Stimulated activated CD4-positive, alpha-beta T cell treated with anti-CD3 and anti-CD28 coated beads, Interleukin-1b, Interleukin-23, amount 100 ng/mL, for 24 hours (primary cell): ENCODE data around the gene NPHP1.
"Not testable (repeated sequence)": the region's sequence is repeated elsewhere in the genome, so short reads cannot be mapped to it uniquely, and the experiment has no call there.

Experiments
- DNase-seq, 4 experiments: peaks; one replicate each; pipeline ENCODE4 v3.0.0-alpha.2; 2020; ENCODE audit warnings: low read depth in 4 of 4, low spot score in 1 of 4

NPHP1 gene

DNA sequence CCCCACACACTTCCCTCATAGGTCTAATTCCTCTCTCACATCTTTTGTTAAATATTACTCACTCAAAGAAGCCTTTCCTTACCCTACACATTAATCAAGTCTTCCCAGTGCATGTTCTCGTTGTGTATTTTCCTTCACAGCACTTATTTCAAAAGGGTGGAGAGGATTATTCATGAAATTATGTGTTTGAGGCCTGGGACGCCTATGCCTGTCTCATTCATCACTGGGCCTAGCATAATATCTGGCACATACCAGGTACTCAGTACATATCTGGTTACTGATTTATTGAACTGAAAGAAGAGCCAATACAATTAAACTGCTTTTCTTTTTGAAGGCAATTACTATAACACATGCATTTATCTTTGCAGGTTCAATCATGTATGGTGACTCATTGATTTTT is 74.1 kb downstream of the NPHP1 start:
- no peak for DNase-seq

- no peak for DNase-seq
Measured at GRCh38 chr2:110126906-110127305, 77.9 kb downstream of the NPHP1 start.

GRCh38 chr2:110126086-110126773 is 78.6 kb downstream of the NPHP1 start:
- no peak for DNase-seq

DNA sequence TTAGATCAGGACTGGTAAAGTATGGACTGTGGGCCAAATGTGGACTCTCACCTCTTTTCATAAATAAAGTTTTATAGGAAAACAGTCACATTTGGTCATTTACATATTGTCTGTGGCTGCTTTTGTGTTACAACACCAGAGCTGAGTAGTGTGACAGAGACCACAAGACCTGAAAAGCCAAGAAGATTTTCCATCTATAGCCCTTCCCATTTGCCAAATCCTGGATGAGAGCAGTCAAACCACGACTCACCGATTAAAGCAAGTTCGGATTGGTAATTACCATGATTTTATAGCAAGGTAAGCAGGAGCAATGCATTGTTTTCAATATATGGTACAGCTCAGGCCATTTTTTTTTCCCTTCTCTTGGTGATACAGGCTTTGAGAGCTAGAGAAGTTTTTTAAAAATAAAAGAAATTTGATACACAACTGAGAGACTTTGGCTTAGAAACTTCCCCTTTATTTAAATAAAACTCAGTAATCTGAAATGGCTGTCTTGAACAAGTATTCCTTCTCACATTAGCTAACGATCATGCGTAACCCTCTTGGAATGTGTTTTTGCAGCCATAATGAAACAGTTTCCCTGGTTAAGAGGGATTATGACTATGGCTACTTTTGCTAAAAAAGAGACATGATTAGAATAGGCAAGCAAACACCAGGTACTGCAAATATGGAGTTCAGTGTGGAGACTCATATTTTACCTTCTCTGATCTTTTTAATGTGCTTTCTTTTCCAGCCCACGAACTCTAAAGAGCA is 79.7 kb downstream of the NPHP1 start:
- DNase-seq = no peak

DNA sequence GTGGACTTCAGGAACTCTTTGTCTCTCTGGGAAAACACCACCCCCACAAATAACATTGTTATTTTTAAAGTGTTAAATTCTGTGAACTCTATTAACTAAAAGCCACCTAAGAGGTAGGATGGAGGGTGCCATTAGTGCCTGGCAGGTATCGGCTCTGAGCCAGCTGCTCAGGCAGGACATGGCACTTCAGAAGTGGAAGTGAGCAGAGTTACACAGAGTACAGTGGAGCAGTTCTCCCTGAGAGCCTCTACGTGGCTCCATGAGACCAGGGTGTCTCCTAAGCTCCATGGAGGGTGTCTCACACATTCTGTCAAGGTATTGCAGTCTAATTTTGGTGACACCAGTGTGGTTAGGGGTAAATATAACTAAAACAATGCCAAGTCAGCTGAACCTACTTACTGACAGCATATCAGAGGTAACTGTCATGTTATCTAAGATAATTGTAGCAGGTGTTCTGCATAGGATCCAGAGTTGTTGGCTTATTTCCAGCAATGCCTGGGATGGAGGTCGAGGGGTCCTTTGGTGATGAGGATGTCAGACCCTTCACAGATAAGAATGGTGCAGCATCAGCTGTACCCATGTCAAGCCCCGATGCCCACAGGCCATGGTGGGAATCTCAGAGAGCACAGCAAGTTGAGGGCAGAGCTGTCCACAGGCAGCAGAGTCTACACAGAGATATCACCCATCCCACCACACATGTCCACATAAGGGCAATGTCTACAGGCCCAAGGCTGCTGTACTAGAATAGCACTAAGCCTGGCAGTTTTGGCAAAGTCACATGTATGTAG is 80.6 kb downstream of the NPHP1 start:
- DNase-seq = no peak

GRCh38 chr2:110121592-110121991 is 83.2 kb downstream of the NPHP1 start:
- DNase-seq = no peak

GRCh38 chr2:110121052-110121334 is 83.8 kb downstream of the NPHP1 start:
- no peak for DNase-seq

DNA sequence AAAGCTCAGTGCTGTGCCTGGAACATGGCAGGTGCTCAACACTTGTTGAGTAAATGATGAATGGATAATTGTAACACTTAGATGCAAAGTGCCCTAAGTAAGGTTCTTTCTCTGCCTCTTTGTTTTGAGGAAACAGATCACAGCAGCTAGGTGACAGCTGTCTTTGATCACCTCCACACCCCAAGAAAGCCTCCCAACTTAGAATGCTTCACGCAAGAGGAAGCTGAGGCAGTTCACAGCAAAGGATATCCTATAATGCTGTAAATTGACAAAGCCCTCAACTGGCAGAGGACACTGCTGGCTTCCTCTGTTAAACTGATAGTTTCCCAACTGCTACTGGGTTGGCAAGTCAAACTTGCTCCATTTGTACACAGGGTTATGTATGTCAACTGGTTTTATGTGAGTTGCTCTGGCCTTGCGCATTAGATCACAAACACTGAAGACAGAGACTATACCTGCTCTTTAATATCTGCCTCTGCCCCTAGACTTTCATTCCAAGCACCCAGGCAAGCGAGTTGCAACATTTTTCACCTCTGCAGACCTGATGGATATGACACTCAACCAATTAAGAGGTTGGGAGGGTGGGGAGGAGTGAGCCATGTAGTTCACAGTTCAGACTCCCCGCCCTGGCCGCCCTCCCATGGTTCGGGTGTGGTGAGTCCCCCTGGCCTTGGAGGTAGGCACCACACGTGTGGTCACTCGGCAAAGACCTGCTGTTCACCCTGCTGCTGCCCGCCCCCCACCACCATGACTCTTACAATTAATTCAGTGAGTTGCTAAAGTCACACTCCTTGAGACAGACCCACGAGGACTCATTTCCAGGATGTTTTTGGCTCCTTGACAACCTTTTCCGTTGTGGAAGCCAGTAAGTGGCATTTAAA is 84.4 kb downstream of the NPHP1 start:
- DNase-seq = no peak

DNA sequence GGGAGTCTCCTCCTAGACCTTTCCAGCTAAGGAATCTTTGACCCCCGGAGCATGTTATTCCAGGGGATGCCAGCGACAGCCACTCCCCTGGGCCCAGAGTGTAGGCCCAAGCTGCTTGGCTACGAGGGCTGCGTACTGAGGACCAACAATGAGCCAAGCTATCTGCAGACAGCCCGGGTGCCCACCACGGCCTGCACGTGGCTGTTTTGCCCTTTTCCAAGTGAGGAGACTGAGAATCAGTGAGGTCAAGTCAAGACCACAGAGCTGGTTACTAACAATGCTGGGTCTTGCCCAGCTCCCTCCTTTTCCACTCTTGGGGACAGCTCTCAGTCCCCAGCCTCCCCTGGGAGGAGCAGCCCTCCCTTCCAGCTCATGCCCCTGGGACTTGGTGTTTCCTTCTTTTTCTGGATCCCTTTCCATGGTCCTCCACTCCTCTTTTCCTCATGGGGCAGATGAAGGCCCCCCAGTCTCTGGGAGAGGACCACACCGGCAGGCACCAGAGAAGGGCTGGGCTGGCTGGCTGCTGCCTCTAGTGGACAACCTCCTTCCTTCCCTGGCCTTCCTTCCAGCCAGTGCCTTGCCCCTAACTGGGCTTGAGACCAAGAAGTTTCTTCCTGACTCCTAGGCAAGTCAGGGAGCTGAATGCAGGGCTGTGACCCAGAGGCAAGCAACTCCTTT is 88.6 kb downstream of the NPHP1 start:
- DNase-seq = no peak

GRCh38 chr2:110115291-110116032 is 89.4 kb downstream of the NPHP1 start, which contains the start of gene MALL:
MALL (minus strand) TSS chr2:110115822; CDS start chr2:110115792, 30 bp downstream.
- DNase-seq = no peak

DNA sequence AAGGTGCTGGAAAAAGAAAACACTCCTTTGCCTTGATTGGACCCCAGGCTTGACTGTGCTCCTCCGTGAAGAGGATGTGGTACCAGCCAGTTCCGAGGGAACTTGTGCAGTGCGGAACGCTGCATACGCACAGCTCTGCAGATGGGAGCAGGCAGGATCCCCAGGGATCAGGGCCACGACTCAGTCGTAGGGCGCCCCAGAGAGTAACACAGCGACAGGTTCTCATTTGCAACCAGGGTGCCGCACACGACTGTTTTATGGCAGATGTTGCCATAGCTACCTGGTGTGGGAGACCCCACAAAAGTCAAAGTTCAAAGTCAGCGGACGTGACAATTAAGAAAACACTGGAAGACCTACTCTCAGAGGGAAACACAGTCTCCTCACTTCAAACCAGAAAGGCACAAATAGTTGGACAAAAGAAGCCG is 90.0 kb downstream of the NPHP1 start:
- DNase-seq = no peak

DNA sequence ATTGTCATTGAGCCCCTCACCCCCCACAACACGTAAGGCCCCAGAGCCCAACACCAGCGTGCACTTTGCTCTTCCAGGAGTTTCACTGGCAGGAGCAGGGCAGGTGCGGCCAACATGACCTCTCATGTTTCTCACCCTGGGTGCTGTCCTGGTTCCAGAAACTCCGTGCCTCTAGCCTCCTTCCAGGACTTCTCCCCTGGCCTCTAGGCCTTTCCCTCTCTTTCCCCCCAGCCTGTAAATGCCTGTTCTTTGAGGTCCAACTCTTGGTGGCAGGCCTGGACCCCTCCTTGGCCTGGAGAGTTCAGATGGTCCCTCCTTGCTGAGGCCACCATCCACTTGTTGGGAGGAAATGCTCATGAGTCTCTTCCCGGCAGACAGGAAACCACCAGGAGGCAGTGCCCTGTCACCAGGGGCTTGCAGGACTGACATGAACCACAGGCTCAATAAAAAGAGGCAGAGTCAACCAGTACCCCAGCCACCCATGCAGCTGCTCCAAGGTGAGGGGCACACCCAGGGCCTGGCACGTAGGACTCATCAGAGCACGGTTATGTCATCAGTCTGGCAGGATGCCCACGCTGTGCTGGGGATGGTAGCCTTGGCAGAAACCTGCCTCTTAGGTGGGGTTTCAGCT is 90.7 kb downstream of the NPHP1 start:
- DNase-seq = no peak

DNA sequence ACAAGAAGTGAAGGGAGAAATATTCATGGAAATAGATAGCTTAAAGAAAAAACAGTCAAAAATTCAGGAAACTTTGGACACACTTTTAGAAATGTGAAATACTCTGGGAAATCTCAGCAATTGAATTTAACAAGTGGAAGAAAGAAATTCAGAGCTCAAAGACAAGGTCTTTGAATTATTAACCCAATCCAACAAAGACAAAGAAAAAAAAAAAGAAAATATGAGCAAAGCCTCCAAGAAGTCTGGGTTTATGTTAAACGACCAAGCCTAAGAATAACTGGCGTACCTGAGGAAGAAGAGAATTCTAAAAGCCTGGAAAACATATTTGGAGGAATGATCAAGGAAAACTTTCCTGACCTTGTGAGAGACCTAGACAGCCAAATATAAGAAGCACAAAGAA is 96.5 kb downstream of the NPHP1 start:
- not testable (repeated sequence) for DNase-seq

DNA sequence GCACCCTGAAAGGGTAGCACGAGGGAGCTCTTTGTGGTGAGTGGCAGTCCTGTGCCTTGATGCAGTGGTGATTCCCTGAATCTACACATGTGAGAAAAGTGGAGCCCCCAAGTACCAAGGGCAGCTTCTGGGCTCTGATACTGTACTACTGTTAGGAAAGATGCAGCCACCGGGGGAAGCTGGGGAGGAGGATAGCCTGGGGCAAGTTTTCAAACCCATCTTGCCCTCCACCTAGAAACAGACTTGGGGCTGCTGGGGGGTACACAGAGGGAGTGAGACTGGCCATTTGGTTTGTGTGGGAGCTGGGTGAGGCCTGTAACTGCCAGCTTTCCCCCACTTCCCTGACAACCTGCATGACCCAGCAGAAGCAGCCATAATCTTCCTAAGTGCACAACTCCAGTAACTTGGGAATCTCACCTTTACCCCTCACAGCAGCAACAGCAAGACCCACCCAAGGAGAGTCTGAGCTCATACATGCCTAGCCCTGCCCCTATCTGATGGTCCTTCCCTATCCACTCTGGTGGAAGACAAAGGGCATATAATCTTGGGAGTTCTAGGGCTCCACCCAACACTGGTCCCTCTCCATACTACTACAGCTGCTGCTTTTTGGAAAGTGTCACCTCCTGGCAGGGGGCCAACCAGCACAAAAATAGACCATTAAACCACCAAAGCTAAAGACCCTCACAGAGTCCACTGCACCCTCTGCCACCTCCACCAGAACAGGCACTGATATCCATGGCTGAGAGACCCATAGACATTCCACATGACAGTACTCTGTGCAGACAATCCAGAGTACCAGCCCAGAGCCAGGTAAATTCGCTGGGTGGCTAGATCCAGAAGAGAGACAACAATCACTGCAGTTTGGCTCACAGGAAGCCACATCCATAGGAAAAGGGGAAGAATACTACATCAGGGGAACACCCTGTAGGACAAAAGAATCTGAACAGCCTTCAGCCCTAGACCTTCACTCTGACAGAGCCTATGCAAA is 97.4 kb downstream of the NPHP1 start:
- no peak for DNase-seq

DNA sequence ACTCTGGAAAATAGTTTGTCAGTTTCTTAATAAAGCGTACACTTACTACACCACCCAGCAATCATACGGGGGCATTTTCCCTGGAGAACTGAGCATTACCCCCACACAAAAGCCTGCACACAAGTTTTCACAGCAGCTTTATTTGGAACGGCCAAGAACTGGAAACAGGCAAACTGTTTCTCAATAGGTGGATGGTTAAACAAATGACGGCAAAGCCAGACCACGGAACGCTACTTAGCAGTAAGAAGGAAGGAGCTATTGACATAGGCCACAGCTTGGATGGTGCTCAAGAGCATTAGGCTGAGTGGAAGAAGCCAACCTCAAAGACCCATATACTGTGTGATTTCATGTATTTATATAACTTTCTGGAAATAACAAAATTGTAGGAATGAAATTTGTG is 98.2 kb downstream of the NPHP1 start:
- no peak for DNase-seq

GRCh38 chr2:110105608-110106467 is 99.0 kb downstream of the NPHP1 start:
- no peak for DNase-seq

GRCh38 chr2:110105183-110105582 is 99.6 kb downstream of the NPHP1 start:
- DNase-seq = no peak
